HG03159 (cell line): ENCODE results near the gene TM7SF2.
A peak's percentile ranks its signal among the peaks of the same experiment; 100 is the strongest.

Source experiments
- ATAC-seq: cut with Tn5 transposase; IDR thresholded peaks from one replicate; pipeline ENCODE4 v1.9.1; 2021; ENCODE audit warnings: mild to moderate bottlenecking, moderate library complexity; ENCODE audit not compliant: unreplicated experiment

The TM7SF2 gene

GRCh38 chr11:65089621-65090020 lies 22.1 kb upstream of the TM7SF2 start:
- no peak for ATAC-seq

GRCh38 chr11:65090628-65091027 lies 21.0 kb upstream of the TM7SF2 start:
- ATAC-seq: no peak

GRCh38 chr11:65095427-65095826 lies 16.2 kb upstream of the TM7SF2 start:
- no peak for ATAC-seq

GRCh38 chr11:65095974-65096806 lies 15.5 kb upstream of the TM7SF2 start, which contains the start of gene VPS51:
VPS51 (plus strand) TSS chr11:65096214; CDS start chr11:65096251, 37 bp downstream.
- ATAC-seq: peak; percentile 88

GRCh38 chr11:65096926-65097325 lies 14.7 kb upstream of the TM7SF2 start:
- no peak for ATAC-seq

GRCh38 chr11:65100674-65101350 lies 10.9 kb upstream of the TM7SF2 start:
- no peak for ATAC-seq

- ATAC-seq: no peak
Measured at GRCh38 chr11:65102142-65103095, 9.3 kb upstream of the TM7SF2 start.

- no peak for ATAC-seq
Measured at GRCh38 chr11:65103476-65103875, 8.2 kb upstream of the TM7SF2 start.

GRCh38 chr11:65104628-65105027 lies 7.0 kb upstream of the TM7SF2 start:
- ATAC-seq: no peak

- ATAC-seq: no peak
Measured at GRCh38 chr11:65107078-65107477, 4.6 kb upstream of the TM7SF2 start.

- no peak for ATAC-seq
Measured at GRCh38 chr11:65107751-65108468, 3.8 kb upstream of the TM7SF2 start.

- no peak for ATAC-seq
Measured at GRCh38 chr11:65108469-65109123, 3.1 kb upstream of the TM7SF2 start.

- ATAC-seq: no peak
Measured at GRCh38 chr11:65109231-65110198, 2.2 kb upstream of the TM7SF2 start.

GRCh38 chr11:65110354-65110861 lies 1.3 kb upstream of the TM7SF2 start:
- ATAC-seq: no peak

- no peak for ATAC-seq
Measured at GRCh38 chr11:65111159-65111743, 421 bp upstream of the TM7SF2 start.

GRCh38 chr11:65112546-65113360 lies 1.1 kb downstream of the TM7SF2 start:
- ATAC-seq: no peak

- no peak for ATAC-seq
Measured at GRCh38 chr11:65113361-65113756, 1.7 kb downstream of the TM7SF2 start.
